Measurements from ENCODE around the gene CAPN14.

CAPN14 gene

DNA sequence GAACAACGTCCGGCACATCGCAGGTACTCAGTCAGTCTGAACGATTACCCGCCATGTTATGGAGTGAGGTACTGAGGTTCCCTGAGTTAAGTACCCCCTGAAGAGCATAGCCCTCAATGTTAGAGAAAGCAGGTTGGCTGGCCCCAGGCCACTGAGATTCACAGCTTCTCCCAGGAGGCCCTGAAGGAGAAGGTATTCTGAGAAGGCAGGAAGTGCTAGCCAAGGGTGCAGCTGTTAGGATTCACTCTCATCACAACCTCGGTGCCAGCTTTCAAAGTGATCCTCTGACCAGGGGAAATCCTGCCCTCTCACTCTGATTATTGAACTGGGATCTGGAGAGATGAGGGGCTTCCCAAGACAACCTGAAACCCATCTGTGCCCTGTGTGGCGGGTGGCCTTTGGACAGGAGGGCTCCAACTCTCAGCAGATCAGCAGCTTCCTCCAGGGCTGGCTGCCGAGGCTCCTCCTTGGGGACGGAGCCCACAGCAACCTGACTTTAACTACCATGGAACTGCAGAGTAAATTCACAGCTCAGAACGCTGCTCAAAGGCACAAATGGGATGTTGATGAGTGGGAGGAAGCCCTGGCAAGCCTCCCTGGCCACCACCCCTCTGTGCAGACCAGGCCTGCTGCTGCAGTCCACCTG lies 24.4 kb upstream of the CAPN14 start:
- DNase-seq (ENCODE audit: low read depth in 1 of 2, low spot score in 1 of 2), result no peak

DNA sequence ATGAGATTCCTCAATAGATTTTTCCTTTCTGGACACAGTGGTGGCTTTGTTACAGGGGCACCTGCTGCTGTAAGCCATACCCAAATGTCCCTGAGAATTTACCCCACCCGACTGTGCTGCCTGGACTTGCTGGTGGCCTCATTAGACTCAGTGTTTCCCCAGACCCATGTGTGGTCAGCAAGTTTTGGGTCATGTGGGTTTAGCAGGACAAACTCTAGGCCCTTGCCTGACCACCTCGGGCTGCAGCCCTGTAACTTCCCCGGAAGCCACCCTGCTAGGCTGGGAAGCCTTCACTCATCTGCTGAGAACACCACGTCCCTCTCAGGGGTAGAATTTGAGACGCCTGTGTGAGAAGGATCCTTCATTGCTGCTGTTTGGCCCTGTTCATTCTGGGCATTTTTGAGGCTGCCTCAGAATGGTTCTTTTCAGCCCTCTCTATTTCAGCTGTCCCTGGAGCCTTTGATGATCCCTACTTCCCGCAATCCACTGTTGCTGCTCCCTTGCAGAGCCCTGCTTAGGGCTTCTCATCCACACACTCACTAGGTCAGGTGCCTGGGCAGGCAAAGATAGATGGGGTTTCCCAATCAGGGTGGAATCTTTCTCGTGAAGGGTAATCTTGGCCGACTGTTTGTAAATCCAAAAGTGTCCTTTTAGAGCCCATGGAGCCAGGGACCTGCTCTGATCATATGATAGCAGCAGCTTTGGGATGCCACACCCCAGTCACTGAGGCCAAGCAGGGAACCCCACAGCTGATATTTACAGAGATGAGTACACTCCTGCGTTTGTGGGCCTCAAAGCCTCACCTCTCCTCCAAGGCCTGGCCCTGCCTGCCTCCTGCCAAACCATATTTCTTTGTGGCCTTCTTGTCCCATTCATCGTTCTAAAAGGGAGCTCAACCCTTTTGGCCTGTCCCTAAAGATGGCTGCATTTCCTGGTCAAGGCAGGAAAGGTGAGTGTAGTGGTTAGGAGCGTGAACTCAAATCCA lies 23.4 kb upstream of the CAPN14 start:
- DNase-seq (ENCODE audit: low read depth in 1 of 2, low spot score in 1 of 2), result no peak

DNA sequence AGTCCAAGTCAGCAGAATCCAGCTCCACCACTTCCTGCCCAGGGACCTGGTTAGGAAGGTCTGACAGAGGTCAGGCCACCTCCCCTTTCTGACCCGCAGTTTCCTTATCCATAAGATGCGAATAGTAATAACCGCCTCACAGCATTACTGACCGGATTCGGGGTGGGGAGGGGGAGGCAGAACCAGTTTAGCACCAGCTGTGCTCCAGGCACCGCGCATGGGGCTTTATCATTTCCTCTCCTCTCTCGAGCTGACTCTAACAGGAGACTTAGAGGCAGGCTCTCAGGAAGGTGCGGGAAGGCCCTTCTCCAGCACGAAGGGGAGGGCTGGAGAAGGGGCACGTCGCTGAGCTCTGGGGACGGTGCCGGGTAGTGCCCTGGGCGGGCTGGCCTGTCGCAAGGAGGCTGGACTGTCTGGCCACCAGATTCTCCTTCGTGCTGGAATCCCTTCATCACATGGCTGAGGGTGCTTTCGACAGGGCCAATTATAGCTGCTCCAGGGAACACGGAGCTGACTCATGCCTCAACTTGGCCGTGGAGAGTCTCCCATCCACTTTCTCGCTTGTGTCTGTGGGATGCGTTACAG lies 22.4 kb upstream of the CAPN14 start:
- no peak for DNase-seq (ENCODE audit: low read depth in 1 of 2, low spot score in 1 of 2)

DNA sequence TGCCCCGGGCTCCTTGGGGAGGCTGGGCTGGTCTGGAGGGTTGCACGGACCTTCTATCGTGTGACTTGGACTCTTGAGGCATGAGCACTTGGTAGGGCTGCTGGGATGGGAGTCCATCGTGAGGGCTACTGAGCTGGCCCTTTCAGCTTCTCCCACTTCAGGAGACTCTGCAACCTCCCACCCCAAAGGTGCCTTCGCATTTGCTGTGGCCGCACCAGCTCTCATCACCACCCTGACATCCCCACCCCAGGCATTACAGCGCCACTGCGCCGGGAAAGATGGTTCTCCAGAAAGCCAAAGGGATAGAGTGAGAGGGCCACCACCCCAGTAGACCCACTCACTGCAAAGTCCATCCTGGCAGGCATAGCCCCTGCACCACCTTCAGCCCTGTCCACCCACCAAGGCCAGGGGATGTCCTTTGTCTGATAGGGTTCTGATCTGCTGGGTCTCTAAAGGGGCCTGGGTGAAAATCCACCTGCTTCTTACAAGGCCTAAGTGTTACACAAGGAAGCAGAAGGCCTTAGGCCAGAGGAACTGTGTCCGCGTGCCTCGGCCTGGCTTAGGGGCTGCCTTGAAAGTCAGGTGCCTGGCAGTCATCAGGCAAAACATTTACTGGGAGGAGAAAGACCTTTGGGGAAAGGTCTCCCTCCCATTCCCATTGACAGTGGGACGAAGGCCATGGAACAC lies 21.7 kb upstream of the CAPN14 start:
- DNase-seq (ENCODE audit: low read depth in 1 of 2, low spot score in 1 of 2), result no peak

DNA sequence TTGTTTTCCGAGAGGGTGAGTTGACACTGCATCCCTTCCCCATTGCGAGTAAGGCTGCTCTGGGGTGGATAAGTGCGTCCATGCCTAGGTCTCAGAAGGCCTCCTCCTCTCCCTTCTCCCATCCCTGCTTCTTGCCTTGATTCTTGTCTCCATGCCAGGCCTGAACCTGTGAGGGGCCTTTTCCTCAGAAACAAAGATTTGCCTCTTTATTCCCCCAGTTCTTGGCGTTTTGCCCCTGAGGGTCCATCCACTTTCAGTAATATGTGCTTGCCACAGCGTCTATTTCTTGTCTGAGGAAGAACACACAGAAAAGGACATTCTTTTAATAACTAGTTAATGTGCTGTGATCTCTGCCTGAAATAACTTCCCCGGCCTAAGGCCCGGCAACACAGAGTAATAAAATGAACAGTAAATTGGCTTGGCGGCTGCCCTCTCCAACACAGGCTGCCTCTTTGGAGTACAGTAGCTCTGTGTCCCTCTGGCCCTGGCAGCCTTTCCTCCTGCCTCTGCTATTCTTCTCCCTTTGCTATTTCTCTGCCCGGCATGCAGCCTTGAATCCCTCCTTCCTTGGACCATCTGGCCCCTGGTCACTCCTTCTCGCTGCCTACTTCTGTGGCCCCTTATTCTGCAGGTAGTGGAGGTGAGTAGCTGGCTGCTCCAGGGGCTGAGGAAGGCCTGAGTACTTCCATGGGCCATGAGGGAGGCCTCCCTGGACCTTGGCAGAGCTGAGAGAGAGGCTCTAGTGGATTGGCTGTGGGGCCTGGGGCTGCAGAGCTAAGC lies 21.0 kb upstream of the CAPN14 start:
- DNase-seq (ENCODE audit: low read depth in 1 of 2, low spot score in 1 of 2), result no peak

DNA sequence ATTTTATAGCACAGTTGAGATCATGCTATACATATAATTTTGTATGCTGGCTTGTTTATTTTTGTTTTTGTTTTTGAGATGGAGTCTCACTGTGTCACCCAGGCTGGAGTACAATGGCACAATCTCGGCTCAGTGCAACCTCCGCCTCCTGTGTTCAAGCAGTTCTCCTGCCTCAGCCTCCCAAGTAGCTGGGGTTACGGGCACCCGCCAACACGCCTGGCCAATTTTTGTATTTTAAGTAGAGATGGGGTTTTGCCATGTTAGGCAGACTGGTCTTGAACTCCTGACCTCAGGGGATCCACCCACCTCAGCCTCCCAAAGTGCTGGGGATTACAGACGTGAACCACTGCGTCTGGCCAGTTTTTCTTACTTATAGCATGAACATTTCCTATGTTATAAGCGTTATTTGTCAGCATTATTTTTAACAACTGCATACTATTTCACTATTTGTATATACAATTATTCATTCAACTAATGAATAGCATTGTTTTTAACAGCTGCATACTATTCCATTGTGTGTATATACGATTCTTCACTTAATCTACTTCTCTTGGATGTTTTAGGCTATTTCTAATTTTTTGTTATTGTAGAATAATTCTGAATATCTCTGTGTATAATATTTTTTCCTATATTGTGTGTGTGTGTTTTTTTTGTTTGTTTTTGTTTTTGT lies 20.2 kb upstream of the CAPN14 start:
- no peak for DNase-seq (ENCODE audit: low read depth in 1 of 2, low spot score in 1 of 2)

DNA sequence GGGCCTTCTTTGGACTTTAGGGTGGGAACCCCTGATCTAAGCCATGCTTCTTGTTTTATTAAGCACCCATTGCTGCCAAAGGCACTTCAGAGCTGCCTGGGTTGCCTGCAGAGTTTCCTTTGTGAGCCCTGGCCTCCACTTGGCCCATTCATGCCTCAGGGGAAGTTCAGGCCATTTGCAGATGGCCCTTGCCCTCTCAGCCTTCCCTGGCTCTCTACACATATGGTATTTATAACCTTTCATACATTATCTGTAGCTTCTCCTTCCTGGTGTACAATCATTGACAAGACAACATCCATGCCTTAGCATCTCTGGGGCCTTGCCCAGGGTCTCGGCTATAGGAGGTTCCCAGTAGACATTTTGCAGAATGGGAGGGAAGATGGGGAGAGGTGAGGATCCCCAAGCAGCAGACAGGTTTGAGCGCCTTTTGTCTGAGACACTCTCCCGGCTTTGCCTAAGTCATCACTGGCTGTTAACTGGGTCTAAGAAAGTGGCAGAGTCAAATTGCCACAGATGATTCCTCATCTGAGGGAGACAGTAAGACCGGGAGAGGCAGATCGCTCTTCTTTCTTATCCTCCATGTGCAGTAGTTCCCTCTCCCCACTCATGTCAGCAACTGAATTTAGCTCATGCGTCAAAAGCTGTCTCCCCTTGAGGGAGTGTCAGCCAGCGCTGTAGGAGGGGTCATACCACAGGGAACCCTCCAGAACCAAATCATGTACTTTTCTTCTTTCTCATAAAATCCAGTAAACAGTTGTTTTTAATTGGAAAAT lies 19.3 kb upstream of the CAPN14 start:
- DNase-seq (ENCODE audit: low read depth in 1 of 2, low spot score in 1 of 2), result no peak

DNA sequence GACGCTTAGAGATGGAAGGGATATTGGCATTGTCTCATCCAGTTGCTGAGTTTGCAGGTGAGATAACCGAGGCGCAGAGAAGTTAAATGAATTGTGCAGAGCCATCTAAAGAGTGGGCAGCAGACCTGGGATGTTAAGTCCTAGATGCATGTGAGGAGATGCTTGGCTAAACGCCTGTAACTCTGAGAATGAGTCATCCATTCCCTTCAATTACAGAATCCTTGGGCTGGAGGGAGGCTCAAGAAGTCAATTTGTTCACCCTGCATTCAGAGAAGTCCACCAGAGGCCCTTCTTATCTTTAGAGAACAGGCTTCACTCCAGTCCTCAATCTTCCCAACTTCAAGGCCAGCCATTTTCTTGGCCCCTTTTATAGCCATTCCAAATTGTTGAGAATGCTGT lies 18.2 kb upstream of the CAPN14 start:
- no peak for DNase-seq (ENCODE audit: low read depth in 1 of 2, low spot score in 1 of 2)

DNA sequence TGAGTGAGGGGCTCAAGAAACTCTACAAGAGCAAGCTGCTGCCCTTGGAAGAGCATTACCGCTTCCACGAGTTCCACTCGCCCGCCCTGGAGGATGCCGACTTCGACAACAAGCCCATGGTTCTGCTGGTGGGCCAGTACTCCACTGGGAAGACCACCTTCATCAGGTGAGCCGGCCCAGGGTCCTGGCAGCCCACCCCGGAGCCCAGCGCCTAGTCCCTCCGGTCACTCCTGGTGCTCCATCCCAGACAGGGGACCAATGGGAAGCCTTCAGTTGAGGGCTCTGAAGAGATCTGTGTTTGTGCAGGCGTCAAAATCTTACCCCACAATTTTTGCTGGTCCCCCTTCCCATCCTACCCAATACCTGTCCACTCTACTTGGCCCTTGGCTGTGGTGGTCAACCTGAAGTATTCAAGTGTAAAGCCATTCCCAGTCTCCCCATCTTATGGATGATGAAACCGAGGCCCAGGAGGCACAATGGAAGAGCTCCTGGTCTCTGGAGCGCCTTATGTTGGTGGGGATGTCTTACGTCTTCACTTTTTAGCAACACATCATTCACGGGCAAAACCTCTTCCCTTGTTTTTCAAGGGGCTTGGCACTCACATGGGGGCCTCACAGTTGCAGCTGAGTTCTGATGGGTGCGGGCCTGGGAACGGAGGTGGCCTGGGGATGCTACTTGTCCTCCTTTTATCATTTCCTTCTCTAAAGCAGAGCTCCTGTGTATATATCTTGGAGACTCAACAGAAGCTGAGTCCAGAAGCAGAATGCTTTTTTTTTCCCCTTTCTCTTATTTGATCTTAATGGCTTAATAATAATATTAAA lies 17.6 kb upstream of the CAPN14 start:
- DNase-seq (ENCODE audit: low read depth in 1 of 2, low spot score in 1 of 2), result no peak

DNA sequence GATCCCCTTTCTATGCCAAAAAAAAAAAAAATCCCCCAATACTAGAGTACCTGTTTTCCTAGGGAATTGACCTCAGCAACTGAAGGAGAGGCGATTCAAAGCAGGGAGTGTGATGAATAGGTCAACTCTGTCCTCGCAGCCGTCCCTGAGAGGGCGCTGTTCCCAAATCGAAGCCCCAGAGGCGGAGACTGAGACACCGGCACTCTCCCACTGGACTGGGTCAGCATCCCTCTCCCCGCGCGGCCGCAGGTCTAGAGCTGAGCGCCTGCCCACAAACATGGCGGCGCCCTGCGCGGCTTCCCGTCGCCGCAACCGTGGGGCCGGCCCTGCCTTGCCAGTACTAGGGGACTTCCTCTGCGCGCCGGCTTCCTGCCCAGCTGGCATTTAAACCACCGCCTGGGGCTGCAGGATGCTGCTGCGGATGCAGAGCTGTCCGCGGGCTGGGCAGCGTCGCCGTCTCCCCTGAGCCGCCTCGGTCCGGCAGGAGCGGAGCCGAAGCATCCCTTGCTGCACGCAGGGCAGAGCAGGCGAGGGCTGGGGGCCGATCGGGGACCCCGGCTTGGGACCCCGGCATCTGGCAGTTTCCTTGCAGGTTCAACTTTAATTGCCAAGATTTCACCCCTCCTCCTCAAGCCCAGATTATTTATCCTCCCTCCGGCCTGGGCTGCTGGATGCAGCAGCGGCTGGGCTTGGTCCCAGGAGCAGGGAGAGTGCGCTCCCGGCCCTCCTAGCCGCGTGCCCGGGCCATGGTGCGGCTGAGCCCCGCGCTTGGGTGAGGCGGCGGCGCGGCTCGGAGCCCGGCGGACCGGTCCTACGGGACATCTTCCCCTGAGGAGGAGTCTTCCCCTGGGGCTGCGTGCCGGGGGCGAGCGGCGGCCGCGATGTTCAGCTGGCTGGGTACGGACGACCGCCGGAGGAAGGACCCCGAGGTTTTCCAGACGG lies 16.7 kb upstream of the CAPN14 start, which contains the start of gene EHD3:
Gene EHD3, plus strand, starts transcription at position 412 of the 942 bp plus-strand sequence. Its CDS starts 470 bp downstream, at position 882.
- peak; percentile 64 to 65 for DNase-seq (ENCODE audit: low read depth in 1 of 2, low spot score in 1 of 2)

DNA sequence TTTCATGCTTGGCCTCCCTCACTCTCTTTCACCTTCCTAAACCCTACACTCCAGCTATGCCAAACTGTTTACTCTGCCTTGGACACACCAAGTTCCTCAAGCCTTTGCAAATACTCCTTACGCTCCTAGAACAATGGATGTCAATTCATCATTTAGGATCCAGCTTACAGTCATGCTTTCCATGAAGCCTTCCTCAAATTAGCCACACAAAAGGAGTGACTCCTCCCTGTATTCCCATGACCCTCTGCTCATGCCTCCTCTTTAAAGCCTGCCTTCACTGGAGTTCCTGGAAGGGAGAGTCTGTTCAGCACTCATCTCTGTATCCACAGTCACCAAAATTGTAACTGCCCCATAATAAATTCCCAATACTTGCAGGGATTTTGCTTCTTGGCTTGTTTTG lies 15.9 kb upstream of the CAPN14 start:
- DNase-seq (ENCODE audit: low read depth in 1 of 2, low spot score in 1 of 2), result no peak

DNA sequence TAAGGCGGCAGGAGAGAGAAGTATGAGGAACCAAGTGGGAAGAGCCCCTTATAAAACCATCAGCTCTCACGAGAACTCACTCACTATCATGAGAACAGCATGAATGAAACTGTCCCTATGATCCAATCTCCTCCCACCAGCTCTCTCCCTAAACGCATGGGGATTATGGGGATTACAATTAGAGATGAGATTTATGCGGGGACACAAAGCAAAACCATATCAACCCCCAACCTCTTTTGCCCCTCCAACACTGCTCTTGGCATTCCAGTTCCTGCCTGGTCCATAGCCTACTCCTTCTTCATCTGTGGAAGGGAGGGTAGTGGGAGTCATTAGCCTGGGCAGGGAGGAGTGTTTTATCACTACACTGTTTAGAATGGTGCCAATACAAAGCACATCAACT lies 15.3 kb upstream of the CAPN14 start:
- DNase-seq (ENCODE audit: low read depth in 1 of 2, low spot score in 1 of 2), result no peak

DNA sequence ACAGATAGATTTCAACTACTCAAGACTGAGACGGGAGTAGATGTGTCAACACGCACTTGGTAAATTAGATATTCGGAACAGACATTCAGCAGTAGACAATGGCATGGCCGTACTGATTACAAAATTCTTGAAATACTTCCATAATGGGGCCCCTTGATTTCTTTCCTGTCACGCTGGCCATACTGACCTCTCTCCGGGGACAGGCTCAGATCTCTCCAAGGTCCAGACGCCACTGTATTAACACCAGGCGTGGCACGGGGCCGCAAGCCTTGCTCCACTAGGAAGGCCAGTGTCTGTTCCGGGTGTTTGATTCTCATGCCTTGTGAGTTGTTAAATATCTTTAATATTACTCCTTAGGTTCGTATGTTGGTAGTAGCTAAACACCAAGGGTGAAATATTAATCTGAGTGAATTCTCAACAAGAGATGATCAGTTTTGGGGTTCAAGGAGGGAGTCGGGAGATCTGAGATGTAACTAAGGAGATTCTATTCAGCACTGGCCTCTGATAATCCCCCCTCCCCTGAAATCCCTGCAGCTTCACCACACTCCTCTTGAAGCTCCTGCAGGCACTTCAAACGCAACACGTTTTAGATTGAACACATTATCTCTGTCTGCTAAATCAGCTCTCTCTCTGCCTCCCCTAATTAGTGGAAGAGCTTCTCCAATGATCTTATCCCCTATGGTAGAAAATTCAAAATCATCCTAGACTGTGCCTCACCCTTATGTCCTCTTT lies 14.4 kb upstream of the CAPN14 start:
- DNase-seq (ENCODE audit: low read depth in 1 of 2, low spot score in 1 of 2), result no peak

DNA sequence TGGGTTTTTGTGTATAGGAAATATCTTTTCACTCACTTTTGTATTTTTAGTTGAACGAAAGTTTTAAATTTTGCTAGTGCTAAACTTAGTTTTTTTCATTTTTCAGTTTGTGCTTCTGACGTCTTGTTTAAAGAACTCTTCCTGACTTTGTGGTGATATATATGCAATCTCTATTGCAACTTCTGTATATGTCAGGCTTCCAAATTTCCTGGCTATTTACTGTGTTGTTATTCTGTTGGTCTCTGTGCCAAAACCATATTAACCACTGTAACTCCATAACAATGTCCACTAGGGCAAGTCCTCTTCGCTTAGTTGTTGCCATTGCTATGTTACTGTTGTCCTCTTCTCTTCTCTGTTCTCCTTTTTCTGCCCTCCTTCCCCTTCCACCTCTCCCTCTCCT lies 13.4 kb upstream of the CAPN14 start:
- no peak for DNase-seq (ENCODE audit: low read depth in 1 of 2, low spot score in 1 of 2)

DNA sequence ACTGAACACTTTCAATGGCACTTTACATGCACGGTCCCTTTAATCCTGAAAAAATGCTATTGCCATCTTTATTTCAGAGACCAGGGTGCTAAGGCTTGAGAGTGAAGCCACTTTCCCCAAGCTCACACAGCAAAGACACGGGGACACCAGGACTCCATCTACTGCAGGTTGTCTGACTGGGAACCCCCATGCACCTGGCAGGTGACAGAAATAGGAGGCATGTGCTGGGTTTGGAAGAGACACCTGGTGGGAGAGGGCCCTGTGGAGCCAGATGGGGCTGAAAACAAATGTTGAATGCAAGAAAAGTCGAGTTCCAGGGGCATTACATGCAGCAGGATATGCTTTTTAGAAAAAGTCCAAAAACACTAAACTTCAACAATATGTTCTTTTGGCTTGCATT lies 11.4 kb upstream of the CAPN14 start:
- no peak for DNase-seq (ENCODE audit: low read depth in 1 of 2, low spot score in 1 of 2)

DNA sequence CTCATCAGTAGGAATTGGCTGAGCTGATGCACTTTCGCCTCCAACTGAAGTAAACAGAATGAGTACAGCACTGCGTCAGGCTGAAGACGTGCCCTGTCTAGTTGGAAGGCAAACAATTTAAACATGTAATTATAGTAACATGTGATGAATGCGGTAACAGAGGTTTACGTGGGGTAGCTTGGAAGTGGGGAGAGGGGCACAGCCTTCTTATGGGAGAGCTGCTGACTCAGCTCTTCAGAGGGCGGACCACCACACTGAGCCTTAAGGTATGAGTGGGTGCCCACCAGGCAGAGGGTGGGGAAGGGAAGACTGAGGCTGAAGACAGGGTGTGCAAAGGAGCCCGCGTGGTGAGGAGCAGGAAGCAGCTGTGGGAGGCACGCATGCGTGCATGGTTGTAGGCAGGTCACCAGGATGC lies 10.4 kb upstream of the CAPN14 start:
- no peak for DNase-seq (ENCODE audit: low read depth in 1 of 2, low spot score in 1 of 2)

DNA sequence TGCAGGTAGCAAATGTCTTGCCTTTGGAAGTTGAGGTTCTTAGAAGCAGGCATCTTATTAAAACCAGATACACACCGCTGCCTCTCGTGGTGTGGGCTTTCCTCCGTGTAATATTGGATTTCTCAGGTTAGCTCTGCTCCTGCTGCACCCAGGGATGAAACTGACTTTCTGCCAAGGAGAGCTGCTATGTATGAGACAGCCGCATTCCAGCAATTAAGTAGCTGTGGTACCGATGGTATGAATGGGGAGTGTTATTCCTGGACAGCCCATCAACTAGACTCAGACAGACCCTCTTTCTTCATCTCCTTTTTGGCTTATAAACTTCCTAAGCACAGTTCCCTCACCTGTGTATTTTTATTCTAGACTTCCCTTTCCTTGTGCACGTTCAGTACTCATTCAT lies 9.8 kb upstream of the CAPN14 start:
- no peak for DNase-seq (ENCODE audit: low read depth in 1 of 2, low spot score in 1 of 2)
